Measurements from ENCODE around the gene ARHGEF12. TPM values are rescaled to one million over a fixed set of nuclear protein-coding genes. Genes with fewer than 3 reads are reported as not detected.

Gene ARHGEF12
- total and polyA plus RNA-seq, 10 of the 15 experiments (the other 5 are each of a cell fraction or from before 2014, with no cell fraction given) = 2.7 to 40.8 (median 20.9) TPM

GRCh38 chr11:120365512-120365911, 29.3 kb downstream of the ARHGEF12 start (continued):
- TF ChIP-seq MEF2A (IDR thresholded peaks at IDR 0.05; ENCODE audit: insufficient read depth, low read depth, low read length) (no peak), CEBPB (IDR thresholded peaks at IDR 0.05; ENCODE audit: borderline replicate concordance in 1 of 2, low read depth in 2 of 2, low read length in 2 of 2) (no peak), ESRRA (IDR thresholded peaks at IDR 0.05; ENCODE audit: low read length) (no peak), NBN (IDR thresholded peaks at IDR 0.05) (no peak), KLF5 (IDR thresholded peaks at IDR 0.05; ENCODE audit: partially characterized antibody) (no peak), USF2 (IDR thresholded peaks at IDR 0.05; ENCODE audit: borderline replicate concordance, low read depth, low read length) (no peak), NR2C2 (IDR thresholded peaks at IDR 0.05; ENCODE audit: borderline replicate concordance, control insufficient read depth, insufficient read length, low read depth) (no peak), PKNOX1 (IDR thresholded peaks at IDR 0.05) (no peak)
- TF ChIP-seq, protein P1, sequence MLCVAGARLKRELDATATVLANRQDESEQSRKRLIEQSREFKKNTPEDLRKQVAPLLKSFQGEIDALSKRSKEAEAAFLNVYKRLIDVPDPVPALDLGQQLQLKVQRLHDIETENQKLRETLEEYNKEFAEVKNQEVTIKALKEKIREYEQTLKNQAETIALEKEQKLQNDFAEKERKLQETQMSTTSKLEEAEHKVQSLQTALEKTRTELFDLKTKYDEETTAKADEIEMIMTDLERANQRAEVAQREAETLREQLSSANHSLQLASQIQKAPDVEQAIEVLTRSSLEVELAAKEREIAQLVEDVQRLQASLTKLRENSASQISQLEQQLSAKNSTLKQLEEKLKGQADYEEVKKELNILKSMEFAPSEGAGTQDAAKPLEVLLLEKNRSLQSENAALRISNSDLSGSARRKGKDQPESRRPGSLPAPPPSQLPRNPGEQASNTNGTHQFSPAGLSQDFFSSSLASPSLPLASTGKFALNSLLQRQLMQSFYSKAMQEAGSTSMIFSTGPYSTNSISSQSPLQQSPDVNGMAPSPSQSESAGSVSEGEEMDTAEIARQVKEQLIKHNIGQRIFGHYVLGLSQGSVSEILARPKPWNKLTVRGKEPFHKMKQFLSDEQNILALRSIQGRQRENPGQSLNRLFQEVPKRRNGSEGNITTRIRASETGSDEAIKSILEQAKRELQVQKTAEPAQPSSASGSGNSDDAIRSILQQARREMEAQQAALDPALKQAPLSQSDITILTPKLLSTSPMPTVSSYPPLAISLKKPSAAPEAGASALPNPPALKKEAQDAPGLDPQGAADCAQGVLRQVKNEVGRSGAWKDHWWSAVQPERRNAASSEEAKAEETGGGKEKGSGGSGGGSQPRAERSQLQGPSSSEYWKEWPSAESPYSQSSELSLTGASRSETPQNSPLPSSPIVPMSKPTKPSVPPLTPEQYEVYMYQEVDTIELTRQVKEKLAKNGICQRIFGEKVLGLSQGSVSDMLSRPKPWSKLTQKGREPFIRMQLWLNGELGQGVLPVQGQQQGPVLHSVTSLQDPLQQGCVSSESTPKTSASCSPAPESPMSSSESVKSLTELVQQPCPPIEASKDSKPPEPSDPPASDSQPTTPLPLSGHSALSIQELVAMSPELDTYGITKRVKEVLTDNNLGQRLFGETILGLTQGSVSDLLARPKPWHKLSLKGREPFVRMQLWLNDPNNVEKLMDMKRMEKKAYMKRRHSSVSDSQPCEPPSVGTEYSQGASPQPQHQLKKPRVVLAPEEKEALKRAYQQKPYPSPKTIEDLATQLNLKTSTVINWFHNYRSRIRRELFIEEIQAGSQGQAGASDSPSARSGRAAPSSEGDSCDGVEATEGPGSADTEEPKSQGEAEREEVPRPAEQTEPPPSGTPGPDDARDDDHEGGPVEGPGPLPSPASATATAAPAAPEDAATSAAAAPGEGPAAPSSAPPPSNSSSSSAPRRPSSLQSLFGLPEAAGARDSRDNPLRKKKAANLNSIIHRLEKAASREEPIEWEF (IDR thresholded peaks at IDR 0.05; ENCODE audit: insufficient replicate concordance, low read depth, low read length) = no peak
- TF ChIP-seq, protein P2, sequence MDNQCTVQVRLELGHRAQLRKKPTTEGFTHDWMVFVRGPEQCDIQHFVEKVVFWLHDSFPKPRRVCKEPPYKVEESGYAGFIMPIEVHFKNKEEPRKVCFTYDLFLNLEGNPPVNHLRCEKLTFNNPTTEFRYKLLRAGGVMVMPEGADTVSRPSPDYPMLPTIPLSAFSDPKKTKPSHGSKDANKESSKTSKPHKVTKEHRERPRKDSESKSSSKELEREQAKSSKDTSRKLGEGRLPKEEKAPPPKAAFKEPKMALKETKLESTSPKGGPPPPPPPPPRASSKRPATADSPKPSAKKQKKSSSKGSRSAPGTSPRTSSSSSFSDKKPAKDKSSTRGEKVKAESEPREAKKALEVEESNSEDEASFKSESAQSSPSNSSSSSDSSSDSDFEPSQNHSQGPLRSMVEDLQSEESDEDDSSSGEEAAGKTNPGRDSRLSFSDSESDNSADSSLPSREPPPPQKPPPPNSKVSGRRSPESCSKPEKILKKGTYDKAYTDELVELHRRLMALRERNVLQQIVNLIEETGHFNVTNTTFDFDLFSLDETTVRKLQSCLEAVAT (IDR thresholded peaks at IDR 0.05) = no peak
- TF ChIP-seq, protein P3, sequence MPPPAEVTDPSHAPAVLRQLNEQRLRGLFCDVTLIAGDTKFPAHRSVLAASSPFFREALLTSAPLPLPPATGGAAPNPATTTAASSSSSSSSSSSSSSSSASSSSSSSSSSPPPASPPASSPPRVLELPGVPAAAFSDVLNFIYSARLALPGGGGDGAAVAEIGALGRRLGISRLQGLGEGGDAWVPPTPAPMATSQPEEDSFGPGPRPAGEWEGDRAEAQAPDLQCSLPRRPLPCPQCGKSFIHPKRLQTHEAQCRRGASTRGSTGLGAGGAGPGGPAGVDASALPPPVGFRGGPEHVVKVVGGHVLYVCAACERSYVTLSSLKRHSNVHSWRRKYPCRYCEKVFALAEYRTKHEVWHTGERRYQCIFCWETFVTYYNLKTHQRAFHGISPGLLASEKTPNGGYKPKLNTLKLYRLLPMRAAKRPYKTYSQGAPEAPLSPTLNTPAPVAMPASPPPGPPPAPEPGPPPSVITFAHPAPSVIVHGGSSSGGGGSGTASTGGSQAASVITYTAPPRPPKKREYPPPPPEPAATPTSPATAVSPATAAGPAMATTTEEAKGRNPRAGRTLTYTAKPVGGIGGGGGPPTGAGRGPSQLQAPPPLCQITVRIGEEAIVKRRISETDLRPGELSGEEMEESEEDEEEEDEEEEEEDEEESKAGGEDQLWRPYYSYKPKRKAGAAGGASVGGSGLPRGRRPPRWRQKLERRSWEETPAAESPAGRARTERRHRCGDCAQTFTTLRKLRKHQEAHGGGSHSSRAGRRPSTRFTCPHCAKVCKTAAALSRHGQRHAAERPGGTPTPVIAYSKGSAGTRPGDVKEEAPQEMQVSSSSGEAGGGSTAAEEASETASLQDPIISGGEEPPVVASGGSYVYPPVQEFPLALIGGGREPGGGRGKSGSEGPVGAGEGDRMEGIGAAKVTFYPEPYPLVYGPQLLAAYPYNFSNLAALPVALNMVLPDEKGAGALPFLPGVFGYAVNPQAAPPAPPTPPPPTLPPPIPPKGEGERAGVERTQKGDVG (CRISPR knock-in tag; IDR thresholded peaks at IDR 0.05) = no peak
